Lower leg skin (tissue), 4 donors: ENCODE measurements around the gene CHTOP. TPM values are rescaled to one million over a fixed set of nuclear protein-coding genes. Genes with fewer than 3 reads are reported as not detected.

ENCODE experiments used
- DNase-seq, 2 donors: peaks; one replicate each; pipeline ENCODE4 v3.0.0-alpha.2; 2019; ENCODE audit warnings: low spot score in 2 of 2
- H3K4me3 ChIP-seq: fragments of 200-600 bp; sonication (generic); 2 replicates; pipeline ENCODE4 v1.5.1; 2017; ENCODE audit warnings: mild to moderate bottlenecking, low read depth; ENCODE audit not compliant: poor library complexity, severe bottlenecking
- POLR2A ChIP-seq, 2 donors: fragments of 450-650 bp; IDR thresholded peaks; one replicate each; pipeline ENCODE4 v1.6.1; 2016 to 2017; ENCODE audit warnings: antibody characterized with exemption in 2 of 2, mild to moderate bottlenecking in 1 of 2, moderate library complexity in 1 of 2
- WGBS, 2 donors: methylation state at CpG; one replicate each; pipeline ENCODE4 v1.1.5; 2018; 5-methylcytosine and 5-hydroxymethylcytosine counted together
- intact Hi-C: fragments of 100-400 bp; cut with DNase I; formaldehyde crosslinking; loops from one replicate; pipeline ENCODE4 v1.15.0; 2023; ENCODE audit warnings: low total_unique reads
- total RNA-seq, 4 donors: library from RNA; depleted of rRNA; stranded (reverse); fragments of >200 nt; gene quantifications; one replicate each; pipeline ENCODE4 v1.1.0, GENCODE V29; 2016
- TF ChIP-seq, protein P1 (sequence below), 3 donors: fragments of 450-650 bp; IDR thresholded peaks; one replicate each; pipeline ENCODE4 v1.5.1; 2016; ENCODE audit warnings: antibody characterized with exemption in 3 of 3, mild to moderate bottlenecking in 3 of 3, moderate library complexity in 2 of 3

Gene CHTOP
- total RNA-seq, 4 donors from 2014 or later: 56.1 to 86.9 (median 65.5) TPM

DNA sequence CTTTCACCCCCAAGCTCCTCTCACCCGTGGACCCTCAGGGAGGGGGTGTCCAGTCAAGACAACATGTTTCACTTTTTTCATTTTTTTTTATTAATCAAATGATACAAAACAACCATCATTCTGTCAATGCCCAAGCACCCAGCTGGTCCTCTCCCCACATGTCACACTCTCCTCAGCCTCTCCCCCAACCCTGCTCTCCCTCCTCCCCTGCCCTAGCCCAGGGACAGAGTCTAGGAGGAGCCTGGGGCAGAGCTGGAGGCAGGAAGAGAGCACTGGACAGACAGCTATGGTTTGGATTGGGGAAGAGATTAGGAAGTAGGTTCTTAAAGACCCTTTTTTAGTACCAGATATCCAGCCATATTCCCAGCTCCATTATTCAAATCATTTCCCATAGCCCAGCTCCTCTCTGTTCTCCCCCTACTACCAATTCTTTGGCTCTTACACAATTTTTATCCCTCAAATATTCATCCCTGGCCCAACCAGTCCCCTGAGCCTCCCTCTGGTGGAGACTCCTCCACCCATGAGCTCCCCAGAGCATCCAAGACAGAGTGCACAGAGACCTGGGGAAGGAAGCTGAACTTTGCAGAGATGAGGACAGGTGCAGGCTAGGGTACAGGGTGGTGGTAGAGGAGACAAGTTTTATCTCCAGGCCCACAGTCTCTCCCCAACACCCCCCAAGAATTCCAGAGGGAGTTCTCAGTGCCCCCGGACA, 19.5 kb upstream of the CHTOP start:
- intact Hi-C loops: no loop called here
- DNase-seq: no peak
- H3K4me3 ChIP-seq: no peak overlapping the region
- 52 to 66% methylated on average over 2 of the region's 2 CpGs for WGBS, 2 donors
- TF ChIP-seq POLR2A (IDR thresholded peaks at IDR 0.05): no peak
- TF ChIP-seq, protein P1, sequence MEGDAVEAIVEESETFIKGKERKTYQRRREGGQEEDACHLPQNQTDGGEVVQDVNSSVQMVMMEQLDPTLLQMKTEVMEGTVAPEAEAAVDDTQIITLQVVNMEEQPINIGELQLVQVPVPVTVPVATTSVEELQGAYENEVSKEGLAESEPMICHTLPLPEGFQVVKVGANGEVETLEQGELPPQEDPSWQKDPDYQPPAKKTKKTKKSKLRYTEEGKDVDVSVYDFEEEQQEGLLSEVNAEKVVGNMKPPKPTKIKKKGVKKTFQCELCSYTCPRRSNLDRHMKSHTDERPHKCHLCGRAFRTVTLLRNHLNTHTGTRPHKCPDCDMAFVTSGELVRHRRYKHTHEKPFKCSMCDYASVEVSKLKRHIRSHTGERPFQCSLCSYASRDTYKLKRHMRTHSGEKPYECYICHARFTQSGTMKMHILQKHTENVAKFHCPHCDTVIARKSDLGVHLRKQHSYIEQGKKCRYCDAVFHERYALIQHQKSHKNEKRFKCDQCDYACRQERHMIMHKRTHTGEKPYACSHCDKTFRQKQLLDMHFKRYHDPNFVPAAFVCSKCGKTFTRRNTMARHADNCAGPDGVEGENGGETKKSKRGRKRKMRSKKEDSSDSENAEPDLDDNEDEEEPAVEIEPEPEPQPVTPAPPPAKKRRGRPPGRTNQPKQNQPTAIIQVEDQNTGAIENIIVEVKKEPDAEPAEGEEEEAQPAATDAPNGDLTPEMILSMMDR (IDR thresholded peaks at IDR 0.05): no peak

DNA sequence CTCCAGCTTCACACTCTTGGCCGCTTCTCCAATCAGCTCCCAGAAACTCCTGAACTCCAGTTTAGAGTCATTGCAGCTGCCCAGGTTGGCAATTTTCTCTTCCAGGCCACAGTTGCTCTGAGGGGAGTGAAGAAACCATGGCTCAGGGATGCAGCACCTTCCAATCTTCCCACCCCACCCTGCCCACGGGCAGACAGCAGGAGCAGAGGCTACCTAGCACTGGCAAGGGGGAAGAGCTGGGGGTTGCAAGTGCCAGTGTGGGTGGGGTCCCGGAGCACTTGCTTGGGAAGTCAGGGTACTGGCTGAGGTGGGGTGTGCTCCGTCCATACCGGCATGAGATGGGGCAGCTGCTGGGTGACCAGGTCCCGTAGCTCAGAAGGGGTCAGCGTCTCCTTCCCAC, 19.0 kb upstream of the CHTOP start:
- intact Hi-C loops: no loop called here
- no peak for DNase-seq
- no peak overlapping the region for H3K4me3 ChIP-seq
- no peak for TF ChIP-seq POLR2A (IDR thresholded peaks at IDR 0.05)
- TF ChIP-seq, protein P1 (IDR thresholded peaks at IDR 0.05): no peak
- WGBS, 2 donors: 88 to 91% methylated on average over 6 to 7 of the region's 7 CpGs

DNA sequence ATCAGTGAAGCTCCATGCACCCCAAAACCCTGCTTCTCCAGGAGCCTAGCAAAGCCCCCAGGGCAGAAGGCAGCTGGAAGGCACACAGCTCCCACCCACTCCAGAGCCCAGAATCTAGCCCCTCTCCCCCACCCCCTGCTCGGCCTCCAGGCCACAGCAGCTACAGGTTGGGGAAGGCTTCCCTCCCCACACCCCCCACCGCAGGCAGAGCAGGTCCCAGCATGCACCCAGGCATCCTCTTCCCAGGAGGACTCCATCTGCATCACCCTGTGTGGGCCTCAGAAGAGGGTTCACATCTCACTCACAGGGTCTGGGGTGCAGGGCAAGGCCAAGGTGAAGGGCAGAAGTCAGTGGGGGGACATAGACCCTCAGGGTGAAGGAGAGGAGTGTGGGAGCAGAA, 18.5 kb upstream of the CHTOP start:
- no peak for DNase-seq
- intact Hi-C loops: no loop called here
- 55% methylated on average over 2 of the region's 2 CpGs; no CpG with 5 or more reads in 1 of the 2 donors for WGBS, 2 donors
- peak overlapping the region; percentile 6 for H3K4me3 ChIP-seq
- TF ChIP-seq, protein P1 (IDR thresholded peaks at IDR 0.05): no peak
- no peak for TF ChIP-seq POLR2A (IDR thresholded peaks at IDR 0.05)

DNA sequence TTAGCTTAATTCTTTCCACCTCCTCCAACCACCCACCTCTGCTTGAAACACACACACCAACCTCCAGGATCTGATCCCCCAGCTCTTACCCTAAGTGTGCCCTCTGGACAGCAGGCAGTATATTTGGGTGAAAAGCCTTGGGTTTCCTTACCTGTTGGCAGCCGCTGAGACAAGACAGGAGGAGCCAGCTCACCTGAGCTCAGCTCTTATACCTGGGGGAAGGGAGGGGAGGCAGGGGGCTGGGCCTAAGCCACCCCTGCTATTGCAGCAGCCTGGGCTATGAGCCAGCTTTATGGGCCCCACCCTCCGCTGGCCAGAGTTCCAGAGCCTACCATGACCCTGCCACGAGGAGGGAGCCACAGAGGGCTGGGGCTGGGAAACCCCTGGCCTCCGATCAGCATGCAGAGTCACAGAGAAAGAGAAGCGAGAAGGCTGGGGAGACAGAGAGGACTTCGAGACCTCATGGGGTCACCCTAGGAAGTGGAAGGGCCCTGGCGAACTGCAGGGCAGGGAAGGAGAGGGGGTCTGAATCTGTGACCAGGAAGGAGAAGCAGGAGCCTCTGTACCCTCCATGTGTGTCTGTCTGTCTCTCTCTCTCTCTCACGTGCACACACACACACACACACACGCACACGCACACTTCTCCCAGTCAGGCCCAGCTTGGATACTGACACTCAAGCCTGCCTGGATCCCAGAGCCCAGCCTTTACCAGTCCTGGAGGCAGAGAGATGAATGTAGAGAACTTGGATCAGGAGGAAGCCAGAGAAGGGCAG, 17.5 kb upstream of the CHTOP start, which contains the start of gene S100A14:
TSS of gene S100A14 (minus strand) at position 182 of the 773 bp plus-strand sequence. CDS start 467 bp downstream, outside the sequence.
- TF ChIP-seq, protein P1 (IDR thresholded peaks at IDR 0.05): no peak
- TF ChIP-seq POLR2A (IDR thresholded peaks at IDR 0.05): no peak
- 37 to 38% methylated on average over 10 of the region's 10 CpGs for WGBS, 2 donors
- peak; percentile 76 to 93 for DNase-seq
- peak within 1 kb of the TSS; percentile 6 for H3K4me3 ChIP-seq
- intact Hi-C loops: no loop called here

DNA sequence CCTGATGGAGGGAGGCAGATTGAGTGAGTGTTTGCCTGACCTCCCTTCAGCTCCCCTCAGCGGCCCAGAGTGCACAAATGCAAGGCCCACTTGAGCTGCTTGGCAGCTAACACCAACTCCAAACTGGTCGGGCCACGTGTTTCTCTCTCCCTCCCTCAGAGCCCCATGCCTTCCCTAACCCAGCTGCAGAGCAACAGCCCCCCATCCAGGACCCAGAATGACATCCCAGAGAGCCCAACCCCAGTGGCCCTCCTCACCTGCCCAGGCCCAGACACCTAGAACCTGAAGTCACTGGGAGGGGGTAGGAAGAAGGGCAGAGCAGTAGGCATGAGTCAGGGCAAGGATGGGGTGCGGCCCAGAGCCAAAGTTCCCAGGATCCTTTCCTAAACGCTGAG, 17.0 kb upstream of the CHTOP start:
- H3K4me3 ChIP-seq: no peak overlapping the region
- WGBS, 2 donors: 53 to 69% methylated on average over 4 of the region's 5 CpGs
- TF ChIP-seq POLR2A (IDR thresholded peaks at IDR 0.05): no peak
- TF ChIP-seq, protein P1 (IDR thresholded peaks at IDR 0.05): no peak
- DNase-seq: no peak
- intact Hi-C loops: no loop called here
